ENCODE measurements around the gene IGFN1.

Gene IGFN1

DNA sequence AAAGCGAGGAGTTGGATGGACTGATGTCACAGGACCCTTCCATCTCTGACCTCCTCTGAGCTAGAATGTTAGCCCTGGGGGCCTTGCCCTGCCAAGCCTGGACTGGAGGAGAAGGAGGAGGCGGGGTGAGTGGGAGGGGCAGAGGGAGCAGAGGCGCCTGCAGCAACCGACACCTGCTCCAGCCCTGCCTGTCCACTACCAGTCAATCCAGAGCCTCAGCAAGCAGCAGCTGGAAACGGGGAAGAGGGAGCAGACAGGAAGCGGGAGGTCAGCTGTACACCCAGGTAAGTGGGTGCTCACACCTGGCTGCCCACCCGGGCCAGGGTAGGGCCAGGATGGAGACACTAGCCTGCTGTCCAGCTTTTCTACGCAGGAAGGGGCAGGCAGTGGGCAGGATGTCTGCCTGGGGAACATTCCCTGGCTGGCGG is at the start of gene IGFN1:
IGFN1 (plus strand) TSS at position 201 of the 428 bp plus-strand sequence. CDS start 2,470 bp downstream, outside the sequence.
- in situ Hi-C loops (cut with HindIII; ENCODE audit: low sequenced_read_pairs) = no loop called here

DNA sequence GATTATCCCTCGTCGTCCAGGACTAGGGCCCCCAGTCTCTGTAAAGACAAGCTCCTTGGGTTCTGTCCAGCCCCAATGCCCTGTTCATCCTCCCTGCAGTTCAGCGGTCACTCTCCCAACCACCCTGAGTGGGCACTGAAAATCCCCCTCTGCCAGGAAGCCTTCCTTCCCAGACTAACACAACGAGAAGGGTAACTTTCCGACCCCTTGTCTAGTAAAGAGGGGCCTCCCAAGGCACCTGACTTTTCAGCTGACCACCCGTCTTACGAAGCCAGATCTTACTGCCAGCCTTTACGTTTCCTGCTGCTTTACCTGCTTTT is 49.7 kb upstream of the IGFN1 start:
- in situ Hi-C loops (cut with HindIII; ENCODE audit: low sequenced_read_pairs) = no loop called here

DNA sequence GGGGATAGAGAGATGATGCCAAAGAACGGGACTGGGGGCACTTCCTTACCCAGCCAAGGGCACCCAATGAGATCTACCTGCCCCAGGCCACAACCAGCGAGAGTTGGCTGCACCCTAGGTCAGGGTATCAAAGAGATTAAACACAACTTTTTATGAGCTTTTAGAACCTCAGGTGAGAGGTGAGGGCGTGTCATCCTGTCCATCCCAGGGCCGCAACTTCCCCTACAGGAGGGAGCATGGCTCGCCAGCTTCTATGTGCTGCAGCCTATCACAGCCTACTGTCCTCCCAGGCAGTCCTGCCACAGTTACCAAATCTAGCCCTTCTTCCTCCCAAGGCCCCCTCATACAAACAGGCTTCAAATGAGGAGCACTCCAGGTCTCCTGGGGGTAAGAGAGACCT is 49.2 kb upstream of the IGFN1 start:
- in situ Hi-C loops (cut with HindIII; ENCODE audit: low sequenced_read_pairs) = no loop called here

DNA sequence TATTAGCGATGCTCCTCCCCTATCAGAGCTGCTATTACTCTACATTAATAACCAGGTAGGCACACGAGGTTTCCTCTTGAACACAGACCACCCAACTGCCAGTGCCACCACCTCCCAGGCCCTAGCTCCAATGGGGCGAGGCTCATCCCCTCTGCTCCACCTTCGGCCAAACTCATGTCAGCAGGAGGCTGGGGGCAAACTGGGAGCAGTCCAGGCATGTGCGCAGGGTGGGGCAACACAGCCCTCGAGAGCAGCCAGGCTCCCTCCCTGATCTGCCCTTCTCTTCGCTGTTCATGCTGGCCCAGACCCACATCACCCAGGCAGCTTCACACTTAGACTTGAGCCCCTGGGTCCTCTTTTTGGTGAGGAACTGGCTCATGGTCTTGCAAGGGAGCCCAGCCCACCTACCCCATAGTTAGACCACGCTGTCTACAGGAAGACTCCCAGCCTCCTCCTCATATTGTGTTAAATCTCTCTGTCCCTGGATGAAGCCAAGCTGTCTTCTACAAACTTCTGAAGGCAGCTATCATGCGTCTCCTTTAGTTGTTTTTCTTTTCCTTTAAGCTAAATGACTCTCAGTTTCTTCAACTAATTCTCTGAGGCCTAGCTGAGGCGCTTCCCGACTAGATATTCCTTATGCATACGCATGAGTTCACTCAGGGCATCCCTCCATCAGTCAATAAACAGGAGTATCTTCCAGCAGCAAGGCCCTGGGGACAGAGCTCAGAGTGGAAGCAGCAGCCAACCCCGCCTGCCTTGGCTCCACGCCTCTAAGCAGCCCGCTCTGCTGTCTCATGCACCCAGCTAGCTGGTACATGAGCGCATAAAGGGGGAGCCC is 48.4 kb upstream of the IGFN1 start:
- in situ Hi-C loops (cut with HindIII; ENCODE audit: low sequenced_read_pairs) = no loop called here

DNA sequence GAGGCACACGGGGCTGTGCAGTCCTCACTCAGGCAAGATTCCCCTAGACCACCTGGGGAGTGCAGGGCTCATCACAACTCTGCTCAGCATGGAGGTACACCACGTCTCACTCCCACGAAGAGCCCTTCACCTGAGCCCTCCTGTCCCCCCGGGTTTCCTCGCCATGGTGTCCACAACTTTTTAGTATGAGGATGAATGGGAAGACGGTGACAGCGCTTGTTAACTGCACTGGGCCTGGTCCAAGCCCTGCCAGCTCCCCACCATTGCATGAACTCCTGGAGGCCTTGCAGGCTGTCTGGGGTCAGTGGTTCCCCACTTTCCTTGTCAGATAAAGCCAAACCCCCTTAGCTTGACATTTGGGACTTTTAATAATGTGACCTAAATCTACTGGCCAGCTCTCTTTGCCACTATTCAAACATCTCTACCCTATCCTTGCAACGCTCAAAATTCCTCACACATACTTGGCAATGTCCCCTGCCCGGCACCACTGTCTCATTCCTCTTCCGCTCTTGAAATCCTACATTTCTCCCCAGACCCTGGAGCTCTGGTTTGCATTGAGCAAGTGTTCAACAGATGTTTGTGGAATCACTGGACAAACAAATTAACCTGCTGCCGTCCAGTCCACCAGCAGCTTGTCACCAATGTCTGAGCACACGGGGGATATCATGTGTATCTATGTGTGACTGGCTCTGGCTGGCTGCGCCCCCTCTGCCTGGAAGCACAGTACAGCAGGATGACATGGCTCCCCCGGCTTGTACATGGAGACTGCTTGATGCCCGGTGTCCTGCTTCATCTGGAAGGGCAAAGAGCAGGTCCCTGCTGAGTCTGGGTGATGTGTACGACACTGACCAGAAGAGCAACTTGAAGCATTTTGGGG is 47.5 kb upstream of the IGFN1 start:
- in situ Hi-C loops (cut with HindIII; ENCODE audit: low sequenced_read_pairs) = no loop called here

DNA sequence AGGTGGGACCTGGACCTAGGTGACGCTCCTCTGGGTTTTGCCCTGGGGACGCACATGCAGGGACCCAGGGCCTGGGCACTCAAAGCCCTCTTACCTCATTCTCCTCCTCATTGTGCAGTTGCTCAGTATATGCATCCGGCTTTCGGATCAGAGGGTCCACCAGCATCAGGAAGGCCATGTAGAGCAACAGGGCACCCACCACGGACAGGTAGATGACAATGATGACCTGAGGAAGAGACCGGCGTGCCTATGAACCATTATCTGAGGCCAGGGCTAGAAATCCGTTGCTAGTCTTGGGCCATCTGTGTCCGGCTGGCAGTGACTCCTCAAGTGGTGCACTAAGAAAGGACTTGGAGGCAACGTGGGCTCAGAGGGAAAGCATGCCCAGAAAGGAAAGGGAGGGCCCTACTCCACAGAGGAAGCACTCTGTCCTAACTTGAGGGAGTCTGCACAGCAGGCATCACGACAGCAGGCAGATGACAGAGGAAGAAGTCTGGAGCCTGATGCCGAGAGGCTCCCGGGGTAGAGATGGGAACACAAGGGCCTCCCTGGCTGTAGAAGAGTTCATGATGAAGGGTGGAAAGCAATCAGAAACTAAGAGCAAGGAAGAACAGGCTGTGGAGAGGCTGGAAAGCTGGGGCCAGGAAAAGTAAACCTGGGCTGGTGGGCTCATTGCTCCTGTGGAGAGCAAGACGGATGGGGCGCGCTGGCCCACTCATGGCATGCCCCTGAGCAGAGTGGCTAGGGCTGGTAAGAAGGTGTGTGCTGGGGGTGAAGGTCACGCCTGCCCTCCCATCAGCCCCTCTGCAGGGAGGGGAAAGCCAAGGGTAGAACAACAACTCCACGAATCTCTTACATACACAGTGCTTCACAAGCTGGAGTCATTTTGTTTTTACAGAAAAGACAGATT is 46.6 kb upstream of the IGFN1 start:
- in situ Hi-C loops (cut with HindIII; ENCODE audit: low sequenced_read_pairs) = no loop called here

DNA sequence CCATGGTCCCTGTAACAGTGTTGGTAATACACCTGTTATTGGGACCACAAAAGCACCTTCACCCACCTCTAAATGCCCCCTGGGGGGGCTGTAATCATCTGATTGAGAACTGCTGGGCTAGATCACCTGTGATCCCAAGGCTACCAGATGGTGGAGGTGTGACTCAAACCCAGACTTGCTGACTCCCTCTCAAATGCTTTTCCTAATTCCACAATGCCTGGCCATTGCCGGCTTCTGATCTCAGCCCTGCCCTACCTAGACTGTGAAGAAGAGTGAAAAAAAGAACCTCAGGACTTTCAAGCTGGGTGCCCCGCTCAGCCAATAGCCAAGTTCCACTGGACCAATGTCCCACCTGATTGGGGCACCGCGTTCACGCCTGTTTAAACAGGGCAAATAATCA is 45.9 kb upstream of the IGFN1 start:
- in situ Hi-C loops (cut with HindIII; ENCODE audit: low sequenced_read_pairs) = no loop called here

DNA sequence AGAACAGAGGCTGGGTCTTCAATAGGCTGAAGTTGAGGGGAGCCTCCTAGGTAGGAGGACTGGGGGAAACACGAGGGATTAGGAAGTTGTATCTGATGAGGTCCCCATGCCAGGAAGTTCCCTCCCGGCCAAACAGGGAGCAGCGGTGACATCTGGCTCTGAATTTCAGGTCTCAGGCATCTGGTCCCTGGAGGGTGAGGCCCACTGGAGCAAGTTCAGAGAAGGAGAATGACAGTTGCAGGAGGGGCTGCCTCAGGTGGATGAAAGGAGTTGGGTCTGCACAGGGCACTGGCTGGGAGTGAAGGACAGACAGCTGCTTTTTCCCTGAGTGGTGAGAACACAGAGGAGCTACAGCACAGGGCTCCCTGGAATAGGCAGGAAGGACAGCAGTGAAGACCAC is 45.5 kb upstream of the IGFN1 start:
- in situ Hi-C loops (cut with HindIII; ENCODE audit: low sequenced_read_pairs) = no loop called here

DNA sequence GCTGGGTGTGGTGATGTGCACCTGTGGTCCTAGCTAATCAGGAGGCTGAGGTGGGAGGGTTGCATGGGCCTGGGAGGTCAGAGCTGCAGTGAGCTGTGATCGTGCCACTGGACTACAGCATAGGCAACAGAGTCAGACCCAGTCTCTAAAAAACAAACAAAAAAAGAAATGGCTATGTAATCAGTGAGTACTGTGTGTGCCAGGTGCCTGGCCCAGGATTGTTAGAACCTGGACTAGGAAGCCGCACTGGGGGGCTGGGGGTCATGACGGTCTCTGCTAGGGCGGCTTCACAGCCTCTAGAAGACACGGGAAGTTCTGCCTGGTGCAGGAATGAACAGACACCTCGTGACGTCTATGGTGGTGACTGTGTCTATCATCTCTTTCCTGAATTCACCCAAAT is 44.8 kb upstream of the IGFN1 start:
- in situ Hi-C loops (cut with HindIII; ENCODE audit: low sequenced_read_pairs) = no loop called here

DNA sequence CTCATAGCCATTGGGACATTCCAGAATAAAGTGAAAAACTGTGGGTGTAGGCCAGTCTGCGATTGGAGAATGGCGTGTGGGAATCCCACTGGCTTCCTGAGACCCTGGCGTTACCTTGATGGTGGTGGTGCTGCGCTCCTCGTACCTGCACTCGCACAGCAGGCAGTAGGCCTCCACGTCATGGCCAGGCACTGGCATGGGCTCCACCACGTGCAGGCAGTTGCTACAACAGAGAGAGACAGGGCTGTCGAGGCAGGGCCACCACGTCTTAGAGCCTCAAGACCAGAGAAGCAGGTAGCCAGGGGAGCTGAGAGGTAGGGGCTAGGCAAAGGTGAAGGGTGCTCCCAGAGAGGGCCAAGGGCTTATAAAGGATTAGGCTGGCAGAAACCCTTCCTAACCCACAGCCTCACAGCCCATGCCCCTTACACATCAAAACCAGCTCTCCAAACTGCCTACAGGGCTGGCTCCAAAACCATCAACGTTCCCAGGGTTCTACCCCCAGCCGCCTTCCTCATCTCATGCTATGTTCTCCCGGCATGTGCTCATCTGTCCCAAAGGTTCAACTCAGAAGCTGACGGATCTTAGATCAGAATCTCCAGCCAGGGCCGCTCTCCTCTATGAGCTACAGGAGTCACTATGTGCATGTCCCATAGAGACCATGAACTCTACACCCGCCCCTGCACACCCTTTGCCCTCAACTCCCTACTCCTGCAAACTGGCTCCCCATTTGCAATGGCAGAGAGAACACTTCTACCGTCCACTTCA is 43.8 kb upstream of the IGFN1 start:
- in situ Hi-C loops (cut with HindIII; ENCODE audit: low sequenced_read_pairs) = no loop called here

DNA sequence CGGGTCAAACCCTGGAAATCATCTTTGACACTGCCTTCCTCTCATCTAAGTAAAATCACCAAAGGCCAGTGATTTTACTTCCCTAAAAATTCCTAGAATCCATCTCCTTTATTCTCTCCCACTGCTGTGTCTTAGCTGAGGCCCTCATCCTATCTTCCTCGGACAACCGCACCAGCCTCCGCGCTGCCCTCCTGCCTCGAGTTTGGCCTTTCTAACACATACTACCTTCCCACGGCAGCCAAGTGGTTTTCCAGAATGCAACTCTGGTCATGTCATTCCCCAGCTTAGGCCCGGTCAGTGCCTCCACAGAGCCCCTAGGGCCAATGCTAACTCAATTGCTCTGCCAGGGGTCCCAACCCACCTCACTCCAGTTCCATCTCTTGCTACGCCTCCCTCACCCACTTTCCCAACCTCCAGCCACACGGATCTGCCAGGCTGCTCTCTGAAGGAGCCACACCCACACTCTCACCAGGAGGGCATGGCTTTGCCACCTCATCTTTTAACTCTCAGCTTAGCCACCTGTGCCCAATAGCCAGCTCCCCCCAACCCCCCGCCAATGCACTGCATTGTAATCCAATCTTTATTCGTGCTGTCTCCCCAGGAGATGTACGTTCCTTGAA is 43.1 kb upstream of the IGFN1 start:
- in situ Hi-C loops (cut with HindIII; ENCODE audit: low sequenced_read_pairs) = no loop called here

DNA sequence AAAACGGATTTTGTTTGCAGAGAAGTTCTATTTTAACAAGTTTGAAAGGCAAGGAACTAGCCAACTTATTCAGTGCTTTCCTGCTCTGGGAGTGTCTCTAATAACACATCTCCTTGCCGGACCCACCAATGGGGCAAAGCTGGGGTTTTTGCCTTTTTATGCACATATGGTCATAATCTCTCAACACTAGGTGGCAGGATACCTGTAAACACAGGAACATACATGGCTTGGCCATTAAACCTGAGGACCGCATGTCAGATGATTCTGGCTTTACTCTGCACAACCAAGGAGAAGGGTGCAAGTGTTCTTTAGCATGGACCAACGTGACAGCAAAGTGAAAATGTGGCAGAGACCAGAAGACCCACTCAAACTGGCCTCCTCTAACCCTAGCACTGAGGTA is 41.2 kb upstream of the IGFN1 start:
- in situ Hi-C loops (cut with HindIII; ENCODE audit: low sequenced_read_pairs) = no loop called here

DNA sequence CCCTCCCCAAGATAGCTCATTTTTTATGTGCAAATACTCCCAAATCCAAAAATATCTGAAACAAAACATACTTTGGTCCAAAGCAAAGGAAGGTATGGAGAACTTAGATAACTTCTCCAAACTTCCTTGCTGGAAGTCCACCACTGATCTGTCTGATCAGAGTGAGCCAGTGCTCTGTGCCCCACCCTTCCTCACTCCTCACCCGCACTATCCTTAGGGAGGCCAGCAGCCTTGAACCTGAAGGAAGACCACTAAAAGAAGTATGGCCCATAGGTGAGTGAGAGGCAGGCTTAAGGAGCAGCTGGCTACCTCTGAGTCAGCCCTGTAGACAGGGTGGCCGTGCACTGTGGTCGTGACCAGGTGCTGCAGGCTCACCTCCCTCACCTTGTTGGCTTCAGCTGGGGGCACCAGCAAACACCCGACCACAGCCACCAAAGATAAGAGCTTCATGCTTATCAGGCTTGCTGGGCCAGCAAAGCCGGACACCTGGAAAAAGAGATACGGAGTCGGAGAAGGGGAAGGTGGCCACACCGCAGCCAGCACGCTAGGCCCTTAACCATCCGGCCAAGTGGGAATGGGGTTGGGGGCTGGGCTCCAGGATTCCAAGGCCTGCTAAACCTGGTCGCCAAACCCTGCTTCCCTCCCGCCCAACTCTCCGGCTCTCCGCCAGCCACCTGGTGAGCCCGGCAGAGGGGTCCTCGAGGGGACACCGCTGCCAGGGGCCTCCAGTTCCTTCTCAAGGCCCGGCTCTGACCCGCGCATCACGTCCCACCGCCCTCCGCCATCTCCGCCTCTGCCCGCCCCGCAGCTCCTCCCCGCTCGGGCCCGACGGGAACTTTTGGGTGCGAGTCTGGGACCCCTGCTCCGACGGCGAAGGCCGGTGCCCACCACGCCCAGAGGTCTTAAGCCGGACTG is 36.9 kb upstream of the IGFN1 start:
- in situ Hi-C loops (cut with HindIII; ENCODE audit: low sequenced_read_pairs) = no loop called here

DNA sequence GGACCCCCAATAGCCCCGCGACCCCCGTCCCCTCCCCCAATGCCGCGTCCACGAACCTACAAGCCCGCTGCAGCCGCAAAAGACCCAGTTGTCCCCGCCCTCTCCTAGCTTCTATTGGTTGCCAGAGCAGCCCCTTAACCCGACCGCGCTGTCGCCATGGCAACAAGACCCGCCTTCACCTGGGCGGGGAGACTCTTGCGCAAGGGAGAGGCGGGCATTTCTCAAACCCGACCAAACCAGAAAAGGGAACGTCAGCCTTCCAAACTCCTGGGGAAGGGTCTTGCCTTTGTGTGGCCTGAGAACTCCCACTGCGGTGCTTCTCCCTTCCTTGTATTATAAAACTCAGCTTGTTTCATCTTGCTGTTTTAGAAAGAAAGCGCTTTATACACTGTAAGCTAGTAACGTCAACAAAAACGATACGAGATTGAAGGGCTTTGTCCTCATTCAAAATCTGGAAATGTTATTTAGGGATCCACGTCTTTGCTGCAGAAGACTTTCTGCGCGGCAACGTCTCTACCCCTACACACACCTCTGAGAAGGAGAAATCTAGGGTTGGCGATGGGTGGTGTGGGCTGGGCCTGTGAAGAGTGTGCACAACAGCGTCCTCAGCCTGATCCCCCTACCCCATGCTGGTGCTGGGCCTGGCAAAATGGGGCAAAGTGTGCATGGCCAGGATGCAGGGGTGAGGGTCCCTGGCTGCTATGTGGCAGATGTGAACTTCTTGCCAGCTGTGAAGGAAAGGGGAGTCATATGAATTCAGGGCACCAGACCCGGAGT is 36.0 kb upstream of the IGFN1 start, which contains the start of gene TMEM9:
TMEM9 (minus strand) TSS at position 86 of the 777 bp plus-strand sequence. CDS start 551 bp downstream, outside the sequence.
- in situ Hi-C loops (cut with HindIII; ENCODE audit: low sequenced_read_pairs) = loop anchor here (5.0 kb wide), 3 partner anchors 37 to 73 kb away; no protein-coding TSS in a partner anchor

DNA sequence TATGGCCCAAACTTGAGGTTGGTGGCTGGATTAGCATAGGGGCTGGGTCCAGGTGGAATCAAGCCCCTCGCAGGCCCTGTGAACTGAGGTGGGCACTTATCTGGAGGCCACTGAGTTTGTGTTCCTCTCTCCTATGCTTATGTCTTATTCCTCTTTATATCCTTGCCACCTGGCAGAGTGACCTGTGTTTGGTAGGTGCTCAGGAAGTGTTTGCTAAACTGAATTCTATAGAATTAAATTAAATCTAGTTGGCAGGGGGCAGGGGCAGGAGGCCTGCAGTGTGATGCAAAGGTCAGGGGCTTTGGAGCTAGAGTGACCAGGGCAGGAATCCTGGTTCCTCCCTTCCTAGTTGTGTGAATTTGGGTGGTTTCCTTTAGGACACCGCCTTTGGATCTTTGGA is 35.3 kb upstream of the IGFN1 start:
- in situ Hi-C loops (cut with HindIII; ENCODE audit: low sequenced_read_pairs) = loop anchor here (5.0 kb wide), 3 partner anchors 38 to 72 kb away; no protein-coding TSS in a partner anchor

DNA sequence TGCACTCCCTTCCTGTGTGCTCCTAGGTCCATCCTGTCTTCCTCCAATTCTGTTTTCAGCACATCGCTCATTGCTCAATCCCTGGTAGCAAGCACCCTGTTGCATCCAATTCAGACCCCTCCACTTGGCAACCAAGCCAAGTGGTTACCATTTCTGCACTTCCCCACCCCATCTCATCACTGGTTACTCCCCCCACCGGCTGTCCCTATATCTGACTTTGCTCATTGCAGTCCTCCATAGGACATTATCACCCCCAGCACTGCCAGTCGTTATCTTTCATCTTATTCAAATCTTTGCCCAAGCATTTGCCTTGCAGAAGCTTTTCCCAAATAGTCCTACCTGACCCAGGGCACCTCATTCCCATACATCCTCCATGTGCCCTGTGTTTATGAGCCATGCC is 34.3 kb upstream of the IGFN1 start:
- in situ Hi-C loops (cut with HindIII; ENCODE audit: low sequenced_read_pairs) = loop anchor here (5.0 kb wide), 3 partner anchors 39 to 71 kb away; no protein-coding TSS in a partner anchor

DNA sequence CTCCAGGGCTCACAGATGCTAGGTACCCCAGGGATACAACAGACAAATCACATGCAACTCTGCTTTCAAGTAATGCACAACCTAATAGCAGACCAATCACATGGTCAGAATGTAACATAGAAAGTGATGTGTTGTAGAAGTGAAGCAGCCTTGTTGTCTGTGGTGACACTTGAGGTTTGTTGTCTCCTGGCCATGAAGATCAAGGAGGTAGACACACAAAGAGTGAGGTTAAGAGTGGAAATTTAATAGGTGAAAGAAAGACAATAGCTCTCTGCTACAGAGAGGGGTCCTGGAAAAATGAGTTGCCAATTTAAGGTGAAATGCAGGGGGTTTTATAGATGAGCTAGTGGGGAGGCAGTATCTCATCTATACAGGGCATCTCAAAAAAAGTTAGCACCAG is 33.8 kb upstream of the IGFN1 start:
- in situ Hi-C loops (cut with HindIII; ENCODE audit: low sequenced_read_pairs) = loop anchor here (5.0 kb wide), 3 partner anchors 40 to 70 kb away; no protein-coding TSS in a partner anchor

DNA sequence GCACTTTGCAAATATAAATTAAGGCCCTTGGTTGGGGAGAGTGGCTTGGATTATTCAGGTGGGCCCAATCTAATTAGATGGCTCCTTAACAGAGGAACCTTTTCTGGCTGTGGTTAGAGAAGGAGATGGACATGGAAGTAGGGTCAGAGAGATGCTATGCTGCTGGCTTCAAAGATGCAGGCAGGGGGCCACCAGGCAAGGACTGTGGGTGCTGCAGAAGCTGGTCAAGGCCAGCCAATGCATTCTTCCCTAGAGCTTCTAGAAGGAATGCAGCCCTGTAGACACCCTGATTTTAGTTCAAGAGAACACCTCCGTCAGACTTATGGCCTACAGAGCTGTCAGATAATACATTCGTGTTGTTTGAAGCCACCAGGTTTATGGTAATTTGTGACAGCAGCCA is 32.7 kb upstream of the IGFN1 start:
- in situ Hi-C loops (cut with HindIII; ENCODE audit: low sequenced_read_pairs) = loop anchor here (5.0 kb wide), 3 partner anchors 39 to 69 kb away; no protein-coding TSS in a partner anchor
